ENCODE measurements around the gene TMEM132C. TPM values are rescaled to one million over a fixed set of nuclear protein-coding genes. Genes with fewer than 3 reads are reported as not detected.

TMEM132C gene
- total RNA-seq, 4 donors from 2014 or later = 1.2 to 3.8 (median 2.3) TPM

- Histone ChIP-seq H3K9me3 (no peaks in the 10 kb centered on the region), H3K27me3 (peaks cover 22% of the 10 kb centered on the region), H3K4me3 (no peak overlapping the region), H3K4me1 (no peaks in the 10 kb centered on the region), H3K27ac (no peak overlapping the region), H3K36me3 (no peaks in the 10 kb centered on the region)
- TF ChIP-seq CTCF (IDR thresholded peaks at IDR 0.05) (peak; percentile 48 to 51), EP300 (IDR thresholded peaks at IDR 0.05) (no peak)
- no peak for DNase-seq (ENCODE audit: low spot score in 2 of 2)
- 8% methylated on average over 5 of the region's 5 CpGs for WGBS
Observed at GRCh38 chr12:128259556-128260070, 7.4 kb upstream of the TMEM132C start.

GRCh38 chr12:128261757-128262156 is 5.2 kb upstream of the TMEM132C start:
- DNase-seq (ENCODE audit: low spot score in 2 of 2) = no peak
- H3K27me3 ChIP-seq = peaks cover 44% of the 10 kb centered on the region
- TF ChIP-seq POLR2A (IDR thresholded peaks at IDR 0.05) (no peak), EP300 (IDR thresholded peaks at IDR 0.05) (no peak)
- H3K9me3 ChIP-seq = no peaks in the 10 kb centered on the region
- H3K4me3 ChIP-seq = no peak overlapping the region
- H3K4me1 ChIP-seq = peaks cover 11% of the 10 kb centered on the region
- H3K36me3 ChIP-seq = no peaks in the 10 kb centered on the region
- H3K27ac ChIP-seq = no peak overlapping the region
- 91% methylated on average over 3 of the region's 3 CpGs for WGBS

- no peak for DNase-seq (ENCODE audit: low spot score in 2 of 2)
- H3K9me3 ChIP-seq = no peaks in the 10 kb centered on the region
- 17% methylated on average over 7 of the region's 7 CpGs for WGBS
- no peak overlapping the region for H3K4me3 ChIP-seq
- no peak for TF ChIP-seq EP300 (IDR thresholded peaks at IDR 0.05)
- no peak for TF ChIP-seq POLR2A (IDR thresholded peaks at IDR 0.05)
- TF ChIP-seq CTCF (IDR thresholded peaks at IDR 0.05) = no peak
- TF ChIP-seq POLR2AphosphoS5 (IDR thresholded peaks at IDR 0.05) = no peak
- H3K4me1 ChIP-seq = peaks cover 30% of the 10 kb centered on the region
- H3K27me3 ChIP-seq = peaks cover 66% of the 10 kb centered on the region
- no peak overlapping the region for H3K27ac ChIP-seq
- H3K36me3 ChIP-seq = no peaks in the 10 kb centered on the region
Observed at GRCh38 chr12:128265566-128265965, 1.4 kb upstream of the TMEM132C start.

GRCh38 chr12:128266086-128266485 is 884 bp upstream of the TMEM132C start:
- peaks cover 66% of the 10 kb centered on the region for H3K27me3 ChIP-seq
- TF ChIP-seq CTCF (IDR thresholded peaks at IDR 0.05) (no peak), POLR2AphosphoS5 (IDR thresholded peaks at IDR 0.05) (no peak), POLR2A (IDR thresholded peaks at IDR 0.05) (no peak), EP300 (IDR thresholded peaks at IDR 0.05) (no peak)
- no peaks in the 10 kb centered on the region for H3K36me3 ChIP-seq
- peak overlapping the region; percentile 49 for H3K4me3 ChIP-seq
- WGBS = 28% methylated on average over 8 of the region's 12 CpGs
- no peak overlapping the region for H3K27ac ChIP-seq
- peaks cover 30% of the 10 kb centered on the region for H3K4me1 ChIP-seq
- no peak for DNase-seq (ENCODE audit: low spot score in 2 of 2)
- no peaks in the 10 kb centered on the region for H3K9me3 ChIP-seq

GRCh38 chr12:128266541-128267130 is 334 bp upstream of the TMEM132C start:
- DNase-seq (ENCODE audit: low spot score in 2 of 2) = no peak
- Histone ChIP-seq H3K27me3 (peaks cover 66% of the 10 kb centered on the region), H3K4me3 (peak overlapping the region; percentile 49), H3K4me1 (peaks cover 30% of the 10 kb centered on the region), H3K27ac (no peak overlapping the region), H3K36me3 (no peaks in the 10 kb centered on the region), H3K9me3 (no peaks in the 10 kb centered on the region)
- no peak for TF ChIP-seq EP300 (IDR thresholded peaks at IDR 0.05)
- TF ChIP-seq POLR2AphosphoS5 (IDR thresholded peaks at IDR 0.05) = no peak
- TF ChIP-seq CTCF (IDR thresholded peaks at IDR 0.05) = no peak
- TF ChIP-seq POLR2A (IDR thresholded peaks at IDR 0.05) = no peak
- 8% methylated on average over 24 of the region's 58 CpGs for WGBS
